ENCODE measurements around the gene TENT5C. TPM values are rescaled to one million over a fixed set of nuclear protein-coding genes. Genes with fewer than 3 reads are reported as not detected.

Gene TENT5C
- total and polyA plus RNA-seq, 10 of the 15 experiments (the other 5 are each of a cell fraction or from before 2014, with no cell fraction given) = 0.19 to 2.4 (median 0.78) TPM

GRCh38 chr1:117653195-117653594 is 47.3 kb downstream of the TENT5C start (continued):
- TF ChIP-seq ATF2 (IDR thresholded peaks at IDR 0.05; ENCODE audit: low read length) = no peak

- no peak for DNase-seq (ENCODE audit: low read depth, low spot score)
- H3K4me3 ChIP-seq = peak overlapping the region; percentile 25; the same call in 1 of the 2 replicates
- WGBS (ENCODE audit: insufficient coverage, insufficient replicate concordance, low lambda C conversion rate, missing lambda C conversion rate) = 41% methylated on average over 11 of the region's 11 CpGs
- no peak for TF ChIP-seq NR2C2 (IDR thresholded peaks at IDR 0.05; ENCODE audit: borderline replicate concordance, control insufficient read depth, insufficient read length, low read depth)
- no peak for TF ChIP-seq USF2 (IDR thresholded peaks at IDR 0.05; ENCODE audit: borderline replicate concordance, low read depth, low read length)
- TF ChIP-seq SKIL (IDR thresholded peaks at IDR 0.05; ENCODE audit: low read depth, poor library complexity, severe bottlenecking) = no peak
- TF ChIP-seq SUZ12 (IDR thresholded peaks at IDR 0.05; ENCODE audit: unreplicated experiment) = no peak
- TF ChIP-seq HDGF (IDR thresholded peaks at IDR 0.05) = no peak
- no peak for TF ChIP-seq EED (IDR thresholded peaks at IDR 0.05; ENCODE audit: low read depth)
- TF ChIP-seq SMAD5 (IDR thresholded peaks at IDR 0.05; ENCODE audit: low read depth) = no peak
- TF ChIP-seq NRF1 (conservative IDR thresholded peaks at IDR 0.05; ENCODE audit: low read depth, low read length) = no peak
- peak; percentile 43; the same call in 1 of the 2 replicates for TF ChIP-seq ZBED1 (IDR thresholded peaks at IDR 0.05; ENCODE audit: borderline replicate concordance)
- TF ChIP-seq NFYA (IDR thresholded peaks at IDR 0.05; ENCODE audit: borderline replicate concordance, low read depth, low read length) = no peak
- TF ChIP-seq CHD2 (IDR thresholded peaks at IDR 0.05; ENCODE audit: borderline replicate concordance, low read depth, low read length) = no peak
- 0 out of 4 replicates have a peak, but pooled peaks of 1 of the 2 experiments have one; percentile 38 for TF ChIP-seq BHLHE40 (IDR thresholded peaks at IDR 0.05; ENCODE audit: borderline replicate concordance in 1 of 2, low read depth in 2 of 2, low read length in 1 of 2)
- TF ChIP-seq PML (IDR thresholded peaks at IDR 0.05; ENCODE audit: low read length) = no peak; the same call in 1 of the 2 replicates
- TF ChIP-seq TCF12 (IDR thresholded peaks at IDR 0.05; ENCODE audit: low read depth, low read length) = 0 out of 2 replicates have a peak, but pooled peaks have one; percentile 3
- no peak for TF ChIP-seq TARDBP (IDR thresholded peaks at IDR 0.05; ENCODE audit: borderline replicate concordance)
- TF ChIP-seq RBBP5 (conservative IDR thresholded peaks at IDR 0.05) = no peak
Measured at GRCh38 chr1:117653732-117654492, 48.1 kb downstream of the TENT5C start.

More at GRCh38 chr1:117653732-117654492, 48.1 kb downstream of the TENT5C start:
- no peak for FAIRE-seq
- ChIA-PET POLR2A (interaction anchor here (2.5 kb wide), 1 partner anchor 10 kb away, joined by 13 read pairs; no protein-coding TSS in a partner anchor), RAD21 (ENCODE audit: unreplicated experiment) (interaction anchor here (1.6 kb wide), 1 partner anchor 10 kb away, joined by 5 read pairs; no protein-coding TSS in a partner anchor), CTCF (interaction anchor here (1.6 kb wide), 1 partner anchor 11 kb away, joined by 5 read pairs; no protein-coding TSS in a partner anchor), SMC1A (ENCODE audit: uncharacterized antibody, unreplicated experiment) (interaction anchor here (0.9 to 2.2 kb wide), 3 partner anchors 9 to 120 kb away, joined by 3 to 6 read pairs (median 3); no protein-coding TSS in a partner anchor)
- no peaks in the 10 kb centered on the region for H3K79me2 ChIP-seq (ENCODE audit: control insufficient read depth, insufficient read depth, low read length)
- H3K4me1 ChIP-seq (ENCODE audit: control insufficient read depth, insufficient read depth, low read length) = peaks cover 56% of the 10 kb centered on the region
- H3K9me3 ChIP-seq (replicated peaks; ENCODE audit: control insufficient read depth, insufficient read depth, low read length) = peaks cover 2% of the 10 kb centered on the region; the same call in 1 of the 3 replicates
- intact Hi-C loops (cut with micrococcal nuclease; ENCODE audit: unreplicated experiment) (loop anchor here (2.0 kb wide), 1 partner anchor 47 kb away; the partner anchor contains the start of gene TENT5C), in situ Hi-C loops (cut with MboI) (loop anchor here (25.0 kb wide), 1 partner anchor 1092 kb away; the partner anchor contains the start of gene CD58)
- no peak overlapping the region for H2AFZ ChIP-seq (ENCODE audit: control insufficient read depth, low read depth, low read length)
- peaks cover 0 to 3% of the 10 kb centered on the region in 2 experiments; a peak in 2 of 4 replicates for H3K27me3 ChIP-seq (replicated peaks in 1 of 2; ENCODE audit: control insufficient read depth in 2 of 2, insufficient read depth in 2 of 2, low read length in 1 of 2)
- peak overlapping the region; percentile 26 for H3K9ac ChIP-seq (ENCODE audit: control insufficient read depth, insufficient read depth, low read length)
- H3K27ac ChIP-seq (ENCODE audit: control insufficient read depth, insufficient read depth) = peak overlapping the region; percentile 76
- BruUV-seq (replicated peaks) = no TSS peak
- H3K36me3 ChIP-seq (ENCODE audit: control insufficient read depth in 2 of 2, insufficient read depth in 2 of 2, low read length in 1 of 2) = no peaks in the 10 kb centered on the region
- no peaks in the 10 kb centered on the region for H4K20me1 ChIP-seq (ENCODE audit: control insufficient read depth, insufficient read depth)
- H3K4me2 ChIP-seq (ENCODE audit: control insufficient read depth, insufficient read depth) = peak overlapping the region; percentile 71
- ATAC-seq = peak; percentile 9; the same call in 2 of the 3 replicates

Data from GM12878 (cell line).